Aorta (tissue), 5 donors: ENCODE measurements around the gene CD248. TPM values are rescaled to one million over a fixed set of nuclear protein-coding genes. Genes with fewer than 3 reads are reported as not detected.
A peak's percentile ranks its signal among the peaks of the same experiment; 100 is the strongest.

Experiments
- ATAC-seq: fragments of 200-7000 bp; cut with Tn5 transposase; one replicate; pipeline ENCODE4 v1.9.1; 2022; ENCODE audit warnings: moderate library complexity; ENCODE audit not compliant: low FRiP score
- DNase-seq, 2 donors: peaks; one replicate each; pipeline ENCODE4 v3.0.0-alpha.2; 2020
- H3K27ac ChIP-seq, 2 donors: one replicate each; pipeline ENCODE4 v1.5.1; 2013; ENCODE audit warnings: low read length in 2 of 2, mild to moderate bottlenecking in 2 of 2, moderate library complexity in 2 of 2, control low read depth in 1 of 2, inconsistent platforms in 1 of 2, low read depth in 1 of 2
- H3K27me3 ChIP-seq, 2 donors: one replicate each; pipeline ENCODE4 v1.6.1; 2013; ENCODE audit warnings: control low read depth in 1 of 2, low read length in 1 of 2, mild to moderate bottlenecking in 1 of 2, moderate library complexity in 1 of 2; ENCODE audit not compliant: insufficient read depth in 2 of 2, control insufficient read depth in 1 of 2
- H3K36me3 ChIP-seq, 2 donors: one replicate each; pipeline ENCODE4 v1.6.1; 2013; ENCODE audit warnings: control low read depth in 1 of 2, low read length in 1 of 2, mild to moderate bottlenecking in 1 of 2; ENCODE audit not compliant: insufficient read depth in 2 of 2, control insufficient read depth in 1 of 2
- H3K4me1 ChIP-seq, 2 donors: one replicate each; pipeline ENCODE4 v1.6.1; 2013; ENCODE audit warnings: low read length in 2 of 2, control low read depth in 1 of 2, mild to moderate bottlenecking in 1 of 2, moderate library complexity in 1 of 2; ENCODE audit not compliant: insufficient read depth in 2 of 2, control insufficient read depth in 1 of 2
- H3K4me3 ChIP-seq, 2 donors: one replicate each; pipeline ENCODE4 v1.5.1; 2013; ENCODE audit warnings: low read length in 2 of 2, control low read depth in 1 of 2, mild to moderate bottlenecking in 1 of 2
- H3K9me3 ChIP-seq: one replicate; pipeline ENCODE4 v1.6.1; 2013; ENCODE audit warnings: mild to moderate bottlenecking, low read length; ENCODE audit not compliant: control insufficient read depth
- WGBS, 2 donors: extraction: QIAGEN DNeasy Blood & Tissue Kit; methylation state at CpG; one replicate each; pipeline ENCODE4 v1.1.7; 2013; 5-methylcytosine and 5-hydroxymethylcytosine counted together
- intact Hi-C, 2 donors: fragments of 100-400 bp; cut with DNase I; formaldehyde crosslinking; loops; one replicate each; pipeline versions ENCODE4 v1.14.2 to v1.15.0; 2022
- polyA plus RNA-seq, 2 donors: library from polyadenylated mRNA; stranded (reverse); fragments of 200-250 nt; gene quantifications; one replicate each; pipeline ENCODE4 v1.2.3, GENCODE V29; 2013
- total RNA-seq, 2 donors: library from RNA; stranded (reverse); fragmentation: NEBNext Ultra II Directional; extraction: Animal tissue kit (Norgen Biotek cat#: 25700); gene quantifications; one replicate each; pipeline ENCODE4 v1.2.1, GENCODE V29; 2021
- donor health status: healthy with polysubstance abuse.
- donor health status: Bipolar disorder and iron deficiency.
- donor health status: DM: no; HTN: no; CAD: no.
- donor health status: DM: no; HTN: no; CAD: no.
- donor health status: DM: yes; HTN: yes; CAD: no.

CD248 gene
- total and polyA plus RNA-seq, 4 donors: 3.1 to 118 (median 22.9) TPM

- no peaks in the 10 kb centered on the region for H3K4me1 ChIP-seq
- peak in 1 of 2 donors; percentile 81 for DNase-seq
- intact Hi-C loops: no loop called here
- 28% methylated on average over 15 to 16 of the region's 16 CpGs for WGBS, 2 donors
- no peaks in the 10 kb centered on the region for H3K9me3 ChIP-seq
- H3K27ac ChIP-seq: no peak overlapping the region
- no peak overlapping the region for H3K4me3 ChIP-seq
- no peaks in the 10 kb centered on the region for H3K36me3 ChIP-seq
- ATAC-seq: peak; percentile 50
- H3K27me3 ChIP-seq: no peaks in the 10 kb centered on the region
Measured at GRCh38 chr11:66317723-66318599, 1.1 kb upstream of the CD248 start.

GRCh38 chr11:66317322-66317722 lies 478 bp upstream of the CD248 start:
- 1 to 2% methylated on average over 10 to 14 of the region's 14 CpGs for WGBS, 2 donors
- no peaks in the 10 kb centered on the region for H3K4me1 ChIP-seq
- no peaks in the 10 kb centered on the region for H3K27me3 ChIP-seq
- no peak overlapping the region for H3K4me3 ChIP-seq
- intact Hi-C loops: no loop called here
- H3K36me3 ChIP-seq: no peaks in the 10 kb centered on the region
- H3K27ac ChIP-seq: no peak overlapping the region
- no peak for ATAC-seq
- DNase-seq: peak in 1 of 2 donors; percentile 68
- no peaks in the 10 kb centered on the region for H3K9me3 ChIP-seq

GRCh38 chr11:66315921-66316811 lies 678 bp downstream of the CD248 start:
- no peak overlapping the region for H3K27ac ChIP-seq
- intact Hi-C loops: no loop called here
- no peak for ATAC-seq
- H3K4me1 ChIP-seq: no peaks in the 10 kb centered on the region
- no peaks in the 10 kb centered on the region for H3K36me3 ChIP-seq
- H3K4me3 ChIP-seq: peak overlapping the region in 1 of 2 donors; percentile 2
- H3K9me3 ChIP-seq: no peaks in the 10 kb centered on the region
- no peaks in the 10 kb centered on the region for H3K27me3 ChIP-seq
- WGBS, 2 donors: 38 to 49% methylated on average over 52 of the region's 52 CpGs
- no peak for DNase-seq

- DNase-seq (no peak), ATAC-seq (no peak)
- Histone ChIP-seq H3K4me1 (no peaks in the 10 kb centered on the region), H3K9me3 (no peaks in the 10 kb centered on the region), H3K4me3 (no peak overlapping the region), H3K27me3 (no peaks in the 10 kb centered on the region), H3K27ac (no peak overlapping the region), H3K36me3 (no peaks in the 10 kb centered on the region)
- 92 to 93% methylated on average over 14 of the region's 14 CpGs for WGBS, 2 donors
- intact Hi-C loops: no loop called here
Measured at GRCh38 chr11:66315498-66315885, 1.4 kb downstream of the CD248 start.

- H3K9me3 ChIP-seq: no peaks in the 10 kb centered on the region
- no peak overlapping the region for H3K27ac ChIP-seq
- no peaks in the 10 kb centered on the region for H3K27me3 ChIP-seq
- intact Hi-C loops: loop anchor here in 1 of 2 donors (1.0 kb wide), 1 partner anchor 74 kb away; no protein-coding TSS in a partner anchor
- no peak overlapping the region for H3K4me3 ChIP-seq
- DNase-seq (no peak), ATAC-seq (no peak)
- H3K36me3 ChIP-seq: no peaks in the 10 kb centered on the region
- 91% methylated on average over 17 of the region's 17 CpGs for WGBS, 2 donors
- no peaks in the 10 kb centered on the region for H3K4me1 ChIP-seq
Measured at GRCh38 chr11:66314561-66315497, 2.0 kb downstream of the CD248 start.

GRCh38 chr11:66314186-66314501 lies 2.7 kb downstream of the CD248 start:
- ATAC-seq: no peak
- intact Hi-C loops: loop anchor here in 1 of 2 donors (1.0 kb wide), 1 partner anchor 75 kb away; no protein-coding TSS in a partner anchor
- Histone ChIP-seq H3K9me3 (no peaks in the 10 kb centered on the region), H3K4me3 (no peak overlapping the region), H3K27me3 (no peaks in the 10 kb centered on the region), H3K4me1 (no peaks in the 10 kb centered on the region), H3K36me3 (no peaks in the 10 kb centered on the region), H3K27ac (no peak overlapping the region)
- WGBS, 2 donors: 87 to 89% methylated on average over 1 of the region's 1 CpG
- no peak for DNase-seq

GRCh38 chr11:66313321-66314185 lies 3.3 kb downstream of the CD248 start:
- WGBS, 2 donors: 42 to 44% methylated on average over 38 of the region's 38 CpGs
- peak overlapping the region in 1 of 2 donors; percentile 72 for H3K27ac ChIP-seq
- DNase-seq (peak in 1 of 2 donors; percentile 56), ATAC-seq (no peak)
- no peaks in the 10 kb centered on the region for H3K4me1 ChIP-seq
- H3K27me3 ChIP-seq: no peaks in the 10 kb centered on the region
- intact Hi-C loops: loop anchor here in 1 of 2 donors (1.0 kb wide), 1 partner anchor 76 kb away; no protein-coding TSS in a partner anchor
- no peaks in the 10 kb centered on the region for H3K9me3 ChIP-seq
- no peak overlapping the region for H3K4me3 ChIP-seq
- no peaks in the 10 kb centered on the region for H3K36me3 ChIP-seq
